Measurements from ENCODE around the gene AMBP. TPM values are rescaled to one million over a fixed set of nuclear protein-coding genes. Genes with fewer than 3 reads are reported as not detected.
A peak's percentile ranks its signal among the peaks of the same experiment; 100 is the strongest.

Gene AMBP
- total and polyA plus RNA-seq, 2 of the 13 experiments (the other 11 are each of a cell fraction or from before 2014, with no cell fraction given): 1,510 to 2,580 TPM

GRCh38 chr9:114117996-114118830 is 40.1 kb upstream of the AMBP start (continued):
- TF ChIP-seq ZC3H13 (CRISPR knock-in tag; IDR thresholded peaks at IDR 0.05) (0 out of 2 replicates have a peak, but pooled peaks have one; percentile 51), FOXK2 (IDR thresholded peaks at IDR 0.05) (peak; percentile 83), ZNF317 (CRISPR knock-in tag; IDR thresholded peaks at IDR 0.05) (no peak), ZFP90 (CRISPR knock-in tag; IDR thresholded peaks at IDR 0.05; ENCODE audit: borderline replicate concordance) (no peak; the same call in 1 of the 2 replicates), RAD21 (CRISPR knock-in tag; IDR thresholded peaks at IDR 0.05) (0 out of 2 replicates have a peak, but pooled peaks have one; percentile 18), THRA (CRISPR knock-in tag; IDR thresholded peaks at IDR 0.05; ENCODE audit: borderline replicate concordance) (peak; percentile 85; the same call in 1 of the 2 replicates), KMT2B (CRISPR knock-in tag; IDR thresholded peaks at IDR 0.05) (peak; percentile 63), SMC3 (IDR thresholded peaks at IDR 0.05; ENCODE audit: low read length) (no peak), RAD51 (IDR thresholded peaks at IDR 0.05; ENCODE audit: borderline replicate concordance) (no peak), REST (IDR thresholded peaks at IDR 0.05; ENCODE audit: borderline replicate concordance in 1 of 2, low read depth in 1 of 2, low read length in 2 of 2) (peak in 1 of 2 experiments; percentile 60; a peak in 2 of 4 replicates), TFAP4 (IDR thresholded peaks at IDR 0.05; ENCODE audit: borderline replicate concordance, low read depth) (peak; percentile 92), TRAFD1 (CRISPR knock-in tag; IDR thresholded peaks at IDR 0.05; ENCODE audit: borderline replicate concordance) (no peak), NR2F1 (CRISPR knock-in tag; IDR thresholded peaks at IDR 0.05) (0 out of 4 replicates have a peak, but pooled peaks of 1 of the 2 experiments have one; percentile 13), SOX6 (IDR thresholded peaks at IDR 0.05) (no peak), SOX6 (CRISPR knock-in tag; IDR thresholded peaks at IDR 0.05) (peak; percentile 91), PCBP2 (optimal IDR thresholded peaks at IDR 0.05; ENCODE audit: low read depth, low read length, poor library complexity, severe bottlenecking) (no peak), ZNF850 (CRISPR knock-in tag; conservative IDR thresholded peaks at IDR 0.05) (no peak), TEAD3 (CRISPR knock-in tag; optimal IDR thresholded peaks at IDR 0.05; ENCODE audit: borderline replicate concordance) (no peak), ZUFSP (CRISPR knock-in tag; IDR thresholded peaks at IDR 0.05; ENCODE audit: borderline replicate concordance) (no peak), ETV6 (CRISPR knock-in tag; conservative IDR thresholded peaks at IDR 0.05) (peak; percentile 70)
